Parathyroid adenoma (tissue), 2 donors: Measurements from ENCODE around the gene FLYWCH2.

ENCODE experiments used
- H2AFZ ChIP-seq: fragments of 300-600 bp; sonication (generic); one replicate; pipeline ENCODE4 v1.7.0; 2017; ENCODE audit warnings: antibody characterized with exemption, mild to moderate bottlenecking
- H3K27ac ChIP-seq: fragments of 300-600 bp; sonication (generic); one replicate; pipeline ENCODE4 v1.7.0; 2017
- H3K27me3 ChIP-seq: fragments of 300-600 bp; sonication (generic); one replicate; pipeline ENCODE4 v1.7.0; 2017; ENCODE audit warnings: low read length; ENCODE audit not compliant: control insufficient read depth, insufficient read depth
- H3K36me3 ChIP-seq: fragments of 300-600 bp; sonication (generic); one replicate; pipeline ENCODE4 v1.7.0; 2017; ENCODE audit warnings: low read length; ENCODE audit not compliant: control insufficient read depth, insufficient read depth
- H3K4me1 ChIP-seq: fragments of 300-600 bp; sonication (generic); one replicate; pipeline ENCODE4 v1.7.0; 2017; ENCODE audit warnings: control low read depth
- H3K4me2 ChIP-seq: fragments of 300-600 bp; sonication (generic); one replicate; pipeline ENCODE4 v1.7.0; 2017; ENCODE audit warnings: low read length
- H3K4me3 ChIP-seq: fragments of 300-600 bp; sonication (generic); one replicate; pipeline ENCODE4 v1.7.0; 2017; ENCODE audit warnings: low read depth, low read length
- H3K79me2 ChIP-seq: fragments of 300-600 bp; sonication (generic); one replicate; pipeline ENCODE4 v1.7.0; 2017; ENCODE audit warnings: control low read depth
- H3K9ac ChIP-seq: fragments of 300-600 bp; sonication (generic); one replicate; pipeline ENCODE4 v1.7.0; 2017; ENCODE audit warnings: mild to moderate bottlenecking
- H3K9me3 ChIP-seq: fragments of 300-600 bp; sonication (generic); one replicate; pipeline ENCODE4 v1.7.0; 2017; ENCODE audit warnings: low read length; ENCODE audit not compliant: control insufficient read depth
- CTCF ChIP-seq: fragments of 300-600 bp; sonication (generic); IDR thresholded peaks from one replicate; pipeline ENCODE4 v1.7.0; 2017; ENCODE audit warnings: antibody characterized with exemption, mild to moderate bottlenecking
- donor health status: primary hyperparathyroidism.

The FLYWCH2 gene

GRCh38 chr16:2867987-2868789 lies 14.8 kb upstream of the FLYWCH2 start:
- Histone ChIP-seq H3K4me2 (peak overlapping the region; percentile 85), H3K27ac (peak overlapping the region; percentile 88), H2AFZ (peak overlapping the region; percentile 97), H3K36me3 (no peaks in the 10 kb centered on the region), H3K4me1 (no peaks in the 10 kb centered on the region), H3K9ac (peak overlapping the region; percentile 41), H3K79me2 (no peaks in the 10 kb centered on the region), H3K27me3 (no peaks in the 10 kb centered on the region), H3K9me3 (no peaks in the 10 kb centered on the region), H3K4me3 (peak overlapping the region; percentile 81)
- TF ChIP-seq CTCF: peak; percentile 98

- TF ChIP-seq CTCF: no peak
- Histone ChIP-seq H3K4me3 (no peak overlapping the region), H3K4me2 (no peak overlapping the region), H3K79me2 (no peaks in the 10 kb centered on the region), H3K36me3 (no peaks in the 10 kb centered on the region), H3K4me1 (peaks cover 14% of the 10 kb centered on the region), H2AFZ (no peak overlapping the region), H3K9me3 (no peaks in the 10 kb centered on the region), H3K9ac (no peak overlapping the region), H3K27me3 (no peaks in the 10 kb centered on the region), H3K27ac (no peak overlapping the region)
These were observed 11.1 kb upstream of the FLYWCH2 start for GRCh38 chr16:2871926-2872325.

GRCh38 chr16:2874032-2874911 lies 8.7 kb upstream of the FLYWCH2 start:
- H3K4me1 ChIP-seq: peaks cover 14% of the 10 kb centered on the region
- H3K9ac ChIP-seq: no peak overlapping the region
- peak overlapping the region; percentile 50 for H3K27ac ChIP-seq
- H3K4me3 ChIP-seq: peak overlapping the region; percentile 11
- H3K4me2 ChIP-seq: peak overlapping the region; percentile 14
- H3K27me3 ChIP-seq: no peaks in the 10 kb centered on the region
- H3K9me3 ChIP-seq: no peaks in the 10 kb centered on the region
- no peaks in the 10 kb centered on the region for H3K79me2 ChIP-seq
- TF ChIP-seq CTCF: no peak
- H2AFZ ChIP-seq: peak overlapping the region; percentile 35
- H3K36me3 ChIP-seq: no peaks in the 10 kb centered on the region

- Histone ChIP-seq H3K79me2 (no peaks in the 10 kb centered on the region), H3K27me3 (no peaks in the 10 kb centered on the region), H3K9ac (no peak overlapping the region), H3K4me2 (no peak overlapping the region), H2AFZ (peak overlapping the region; percentile 35), H3K4me1 (peaks cover 14% of the 10 kb centered on the region), H3K27ac (peak overlapping the region; percentile 50), H3K36me3 (no peaks in the 10 kb centered on the region), H3K9me3 (no peaks in the 10 kb centered on the region), H3K4me3 (peak overlapping the region; percentile 11)
- peak; percentile 98 for TF ChIP-seq CTCF
These were observed 8.1 kb upstream of the FLYWCH2 start for GRCh38 chr16:2874912-2875362.
